ENCODE results near the gene TMEM203.
"Not testable (repeated sequence)": the region's sequence is repeated elsewhere in the genome, so short reads cannot be mapped to it uniquely, and the experiment has no call there.

DNA sequence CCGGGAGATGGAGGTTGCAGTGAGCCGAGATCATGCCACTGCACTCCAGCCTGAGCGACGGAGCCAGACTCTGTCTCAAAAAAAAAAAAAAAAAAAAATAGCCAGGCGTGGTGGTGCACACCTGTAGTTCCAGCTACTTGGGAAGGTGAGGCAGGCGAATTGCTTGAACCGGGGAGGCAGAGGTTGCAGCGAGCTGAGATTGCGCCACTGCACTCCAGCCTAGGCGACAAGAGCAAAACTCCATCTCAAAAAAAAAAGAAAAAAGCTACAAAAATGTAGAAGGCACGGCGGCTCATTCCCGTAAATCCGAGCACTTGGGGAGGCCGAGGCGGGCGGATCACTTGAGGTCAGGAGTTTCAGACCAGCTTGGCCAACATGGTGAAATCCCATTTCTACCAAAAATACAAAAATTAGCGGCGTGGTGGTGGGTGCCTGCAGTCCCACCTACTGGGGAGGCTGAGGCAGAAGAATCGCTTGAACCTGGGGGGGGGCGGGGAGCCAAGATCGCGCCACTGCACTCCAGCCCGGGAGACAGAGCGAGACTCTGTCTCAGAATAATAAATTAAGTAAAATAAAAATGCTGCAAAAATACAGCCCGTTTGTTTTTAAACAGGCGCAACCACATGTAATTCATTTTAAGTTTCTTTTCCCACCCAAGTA lies 34.2 kb upstream of the TMEM203 start:
- TF ChIP-seq, protein P1, sequence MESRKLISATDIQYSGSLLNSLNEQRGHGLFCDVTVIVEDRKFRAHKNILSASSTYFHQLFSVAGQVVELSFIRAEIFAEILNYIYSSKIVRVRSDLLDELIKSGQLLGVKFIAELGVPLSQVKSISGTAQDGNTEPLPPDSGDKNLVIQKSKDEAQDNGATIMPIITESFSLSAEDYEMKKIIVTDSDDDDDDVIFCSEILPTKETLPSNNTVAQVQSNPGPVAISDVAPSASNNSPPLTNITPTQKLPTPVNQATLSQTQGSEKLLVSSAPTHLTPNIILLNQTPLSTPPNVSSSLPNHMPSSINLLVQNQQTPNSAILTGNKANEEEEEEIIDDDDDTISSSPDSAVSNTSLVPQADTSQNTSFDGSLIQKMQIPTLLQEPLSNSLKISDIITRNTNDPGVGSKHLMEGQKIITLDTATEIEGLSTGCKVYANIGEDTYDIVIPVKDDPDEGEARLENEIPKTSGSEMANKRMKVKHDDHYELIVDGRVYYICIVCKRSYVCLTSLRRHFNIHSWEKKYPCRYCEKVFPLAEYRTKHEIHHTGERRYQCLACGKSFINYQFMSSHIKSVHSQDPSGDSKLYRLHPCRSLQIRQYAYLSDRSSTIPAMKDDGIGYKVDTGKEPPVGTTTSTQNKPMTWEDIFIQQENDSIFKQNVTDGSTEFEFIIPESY (IDR thresholded peaks at IDR 0.05): not testable (repeated sequence)
- not testable (repeated sequence) for TF ChIP-seq CTCF (IDR thresholded peaks at IDR 0.05; ENCODE audit: low read depth, low read length, missing input control); RAD21 (IDR thresholded peaks at IDR 0.05); REST (IDR thresholded peaks at IDR 0.05)
- TF ChIP-seq, protein P2, sequence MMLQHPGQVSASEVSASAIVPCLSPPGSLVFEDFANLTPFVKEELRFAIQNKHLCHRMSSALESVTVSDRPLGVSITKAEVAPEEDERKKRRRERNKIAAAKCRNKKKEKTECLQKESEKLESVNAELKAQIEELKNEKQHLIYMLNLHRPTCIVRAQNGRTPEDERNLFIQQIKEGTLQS (IDR thresholded peaks at IDR 0.05): not testable (repeated sequence)
